A673 (cell line): ENCODE measurements around the gene ROR1.

Experiments
- EZH2 ChIP-seq: fragments of 200-600 bp; sonication (generic); IDR thresholded peaks from 2 replicates; pipeline ENCODE4 v1.6.1; 2017; ENCODE audit warnings: borderline replicate concordance, low read depth, mild to moderate bottlenecking, mixed read lengths, antibody characterized with exemption, low read length; ENCODE audit not compliant: poor library complexity, severe bottlenecking
- TF ChIP-seq, protein P1 (sequence below): fragments of 300-800, 200-600 bp; sonication (generic); conservative IDR thresholded peaks from 2 replicates; pipeline ENCODE4 v1.5.1; 2017; ENCODE audit warnings: low read depth, mild to moderate bottlenecking, antibody characterized with exemption, low read length, moderate library complexity, mixed read lengths

DNA sequence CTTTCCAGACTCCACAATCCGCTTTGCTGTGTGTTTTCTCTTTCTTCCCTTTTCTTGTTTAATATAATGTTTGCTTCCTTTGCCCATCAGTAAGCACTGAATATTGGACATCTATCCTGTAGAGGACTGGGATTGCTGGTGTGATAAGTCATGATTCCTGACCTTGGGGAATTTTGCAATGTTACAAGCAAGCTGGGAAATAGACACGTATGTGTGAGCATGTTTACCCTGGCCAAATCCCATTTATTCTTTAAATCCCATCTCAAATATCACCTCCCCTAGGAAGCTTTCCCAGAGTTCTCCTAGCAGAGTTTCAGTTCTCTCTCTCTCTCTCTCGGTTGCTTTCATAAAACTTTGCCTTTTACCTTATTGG, 155.3 kb downstream of the ROR1 start:
- TF ChIP-seq, protein P1, sequence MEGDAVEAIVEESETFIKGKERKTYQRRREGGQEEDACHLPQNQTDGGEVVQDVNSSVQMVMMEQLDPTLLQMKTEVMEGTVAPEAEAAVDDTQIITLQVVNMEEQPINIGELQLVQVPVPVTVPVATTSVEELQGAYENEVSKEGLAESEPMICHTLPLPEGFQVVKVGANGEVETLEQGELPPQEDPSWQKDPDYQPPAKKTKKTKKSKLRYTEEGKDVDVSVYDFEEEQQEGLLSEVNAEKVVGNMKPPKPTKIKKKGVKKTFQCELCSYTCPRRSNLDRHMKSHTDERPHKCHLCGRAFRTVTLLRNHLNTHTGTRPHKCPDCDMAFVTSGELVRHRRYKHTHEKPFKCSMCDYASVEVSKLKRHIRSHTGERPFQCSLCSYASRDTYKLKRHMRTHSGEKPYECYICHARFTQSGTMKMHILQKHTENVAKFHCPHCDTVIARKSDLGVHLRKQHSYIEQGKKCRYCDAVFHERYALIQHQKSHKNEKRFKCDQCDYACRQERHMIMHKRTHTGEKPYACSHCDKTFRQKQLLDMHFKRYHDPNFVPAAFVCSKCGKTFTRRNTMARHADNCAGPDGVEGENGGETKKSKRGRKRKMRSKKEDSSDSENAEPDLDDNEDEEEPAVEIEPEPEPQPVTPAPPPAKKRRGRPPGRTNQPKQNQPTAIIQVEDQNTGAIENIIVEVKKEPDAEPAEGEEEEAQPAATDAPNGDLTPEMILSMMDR: no peak
- no peak for TF ChIP-seq EZH2
